MCF 10A (cell line): Measurements from ENCODE around the gene DICER1. TPM values are rescaled to one million over a fixed set of nuclear protein-coding genes. Genes with fewer than 3 reads are reported as not detected.

ENCODE experiments used
- BruUV-seq: library from RNA; stranded (reverse); fragments of 400-500 nt; replicated peaks from 2 replicates; lab custom pipeline; 2021; lab: Mats Ljungman, UMichigan
- CTCF ChIA-PET: fragments of 300-600 bp; sonication (Branson Sonifier 250); formaldehyde crosslinking; extraction: SDS; loops from one replicate; lab custom pipeline; 2021; ENCODE audit warnings: antibody characterized with exemption, inconsistent platforms; lab: Yijun Ruan, JAX
- POLR2A ChIA-PET: fragments of 300-600, 350-650 bp; sonication (Branson Sonifier 250); formaldehyde crosslinking; extraction: SDS; loops from one replicate; lab custom pipeline; 2020; ENCODE audit warnings: antibody characterized with exemption, inconsistent platforms; lab: Yijun Ruan, JAX
- DNase-seq: peaks from one replicate; pipeline ENCODE4 v3.0.0-alpha.2; 2018; ENCODE audit not compliant: unreplicated experiment
- H3K27ac Mint-ChIP-seq: one replicate; pipeline ENCODE4 v1.8.0; 2022; ENCODE audit warnings: mild to moderate bottlenecking, low read depth, mixed read lengths; ENCODE audit not compliant: unreplicated experiment
- H3K27me3 Mint-ChIP-seq: one replicate; pipeline ENCODE4 v1.8.0; 2022; ENCODE audit warnings: mixed read lengths; ENCODE audit not compliant: insufficient read depth, unreplicated experiment
- H3K36me3 Mint-ChIP-seq: one replicate; pipeline ENCODE4 v1.8.0; 2022; ENCODE audit warnings: mild to moderate bottlenecking, moderate library complexity, mixed read lengths; ENCODE audit not compliant: insufficient read depth, unreplicated experiment
- H3K4me1 Mint-ChIP-seq: one replicate; pipeline ENCODE4 v1.8.0; 2022; ENCODE audit warnings: mixed read lengths; ENCODE audit not compliant: insufficient read depth, unreplicated experiment
- H3K4me3 Mint-ChIP-seq: one replicate; pipeline ENCODE4 v1.8.0; 2022; ENCODE audit warnings: mild to moderate bottlenecking, moderate library complexity, mixed read lengths; ENCODE audit not compliant: unreplicated experiment
- H3K9me3 Mint-ChIP-seq: one replicate; pipeline ENCODE4 v1.8.0; 2022; ENCODE audit warnings: mixed read lengths; ENCODE audit not compliant: unreplicated experiment
- intact Hi-C: fragments of 100-400 bp; cut with micrococcal nuclease; formaldehyde crosslinking; loops from 2 replicates; pipeline ENCODE4 v1.14.1; 2022
- total RNA-seq: library from RNA; stranded (reverse); gene quantifications from 2 replicates; pipeline ENCODE4 v1.2.3, GENCODE V29; 2022
- TF ChIP-seq, protein P1 (sequence below): fragments of 200-600 bp; IDR thresholded peaks from one replicate; pipeline ENCODE4 v1.8.0; 2022; ENCODE audit warnings: antibody characterized with exemption, mild to moderate bottlenecking; ENCODE audit not compliant: unreplicated experiment

The DICER1 gene
- total RNA-seq, 1 experiment from 2014 or later, result 35.6 TPM

DNA sequence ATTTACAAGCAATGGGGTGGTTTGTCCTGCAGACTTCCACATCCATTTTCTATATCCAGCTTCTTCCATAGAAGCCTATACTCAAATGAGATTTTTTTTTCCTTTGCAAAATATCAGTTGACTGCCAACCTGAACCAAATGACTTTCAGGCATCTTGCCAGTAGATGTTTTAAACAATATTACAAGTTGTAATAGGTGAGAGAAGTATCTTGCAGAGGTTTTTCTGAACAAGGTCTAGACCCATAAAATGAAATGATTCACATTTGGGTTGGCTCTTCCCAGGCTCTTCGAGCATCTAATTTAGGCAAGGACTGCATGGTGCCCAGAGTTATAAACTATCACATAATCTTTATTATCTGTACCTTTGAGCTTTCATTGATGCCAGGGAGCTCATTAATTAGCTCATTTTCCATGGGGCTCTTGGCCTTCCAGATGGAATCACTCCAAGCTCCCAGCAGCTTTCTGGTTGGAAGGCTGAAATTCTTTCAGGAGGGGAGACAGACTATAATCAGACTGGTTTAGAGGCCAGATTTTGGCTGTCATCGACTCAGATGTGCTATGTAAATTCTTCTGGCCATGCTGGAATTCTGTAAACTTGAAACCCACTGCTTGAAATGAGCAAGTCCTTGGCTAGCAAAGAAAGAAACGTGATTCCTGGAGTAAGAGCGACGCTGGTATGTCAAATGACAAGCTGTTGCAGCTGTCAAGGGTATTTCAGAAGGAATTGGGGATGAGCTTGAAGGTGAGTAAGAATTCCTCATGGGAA lies 32.2 kb upstream of the DICER1 start:
- Mint-ChIP-seq H3K27me3 (no peaks in the 10 kb centered on the region), H3K4me1 (no peaks in the 10 kb centered on the region), H3K27ac (no peak overlapping the region), H3K4me3 (no peak overlapping the region), H3K36me3 (peaks cover 28% of the 10 kb centered on the region), H3K9me3 (peaks cover 16% of the 10 kb centered on the region)
- intact Hi-C loops, result no loop called here
- ChIA-PET CTCF (interaction anchor here (1.7 kb wide), 1 partner anchor 243 kb away, joined by 4 read pairs; no protein-coding TSS in a partner anchor), POLR2A (interaction anchor here (0.8 to 1.3 kb wide), 4 partner anchors 13 to 77 kb away, joined by 3 to 6 read pairs (median 3); no protein-coding TSS in a partner anchor)
- no TSS peak for BruUV-seq
- DNase-seq, result no peak
- TF ChIP-seq, protein P1, sequence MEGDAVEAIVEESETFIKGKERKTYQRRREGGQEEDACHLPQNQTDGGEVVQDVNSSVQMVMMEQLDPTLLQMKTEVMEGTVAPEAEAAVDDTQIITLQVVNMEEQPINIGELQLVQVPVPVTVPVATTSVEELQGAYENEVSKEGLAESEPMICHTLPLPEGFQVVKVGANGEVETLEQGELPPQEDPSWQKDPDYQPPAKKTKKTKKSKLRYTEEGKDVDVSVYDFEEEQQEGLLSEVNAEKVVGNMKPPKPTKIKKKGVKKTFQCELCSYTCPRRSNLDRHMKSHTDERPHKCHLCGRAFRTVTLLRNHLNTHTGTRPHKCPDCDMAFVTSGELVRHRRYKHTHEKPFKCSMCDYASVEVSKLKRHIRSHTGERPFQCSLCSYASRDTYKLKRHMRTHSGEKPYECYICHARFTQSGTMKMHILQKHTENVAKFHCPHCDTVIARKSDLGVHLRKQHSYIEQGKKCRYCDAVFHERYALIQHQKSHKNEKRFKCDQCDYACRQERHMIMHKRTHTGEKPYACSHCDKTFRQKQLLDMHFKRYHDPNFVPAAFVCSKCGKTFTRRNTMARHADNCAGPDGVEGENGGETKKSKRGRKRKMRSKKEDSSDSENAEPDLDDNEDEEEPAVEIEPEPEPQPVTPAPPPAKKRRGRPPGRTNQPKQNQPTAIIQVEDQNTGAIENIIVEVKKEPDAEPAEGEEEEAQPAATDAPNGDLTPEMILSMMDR, result no peak

DNA sequence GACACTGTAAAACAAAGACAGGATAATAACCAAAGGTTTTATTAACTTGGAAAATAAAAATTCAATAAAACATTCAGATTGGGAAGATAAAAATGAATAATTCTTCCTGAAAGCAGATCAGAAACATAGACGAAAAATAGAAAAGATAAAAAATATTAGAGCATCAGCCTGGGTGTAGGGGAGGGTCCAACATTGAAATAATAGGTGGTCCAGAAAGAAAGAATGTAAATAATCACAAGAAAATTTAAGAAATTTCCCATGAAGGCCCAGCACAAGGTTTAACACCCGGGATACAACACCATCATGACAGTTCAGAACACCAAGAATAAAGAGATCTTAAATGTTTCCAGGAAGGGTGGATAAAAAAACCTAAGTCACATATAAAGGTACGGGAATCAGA lies 31.1 kb upstream of the DICER1 start:
- TF ChIP-seq, protein P1, result no peak
- Mint-ChIP-seq H3K4me3 (no peak overlapping the region), H3K27me3 (no peaks in the 10 kb centered on the region), H3K9me3 (peaks cover 16% of the 10 kb centered on the region), H3K4me1 (no peaks in the 10 kb centered on the region), H3K27ac (no peak overlapping the region), H3K36me3 (peaks cover 23% of the 10 kb centered on the region)
- intact Hi-C loops, result no loop called here
- BruUV-seq, result no TSS peak
- DNase-seq, result no peak
- ChIA-PET POLR2A (no interaction called here), CTCF (interaction anchor here (0.6 to 1.7 kb wide), 2 partner anchors 24 to 244 kb away, joined by 3 to 4 read pairs; no protein-coding TSS in a partner anchor)

DNA sequence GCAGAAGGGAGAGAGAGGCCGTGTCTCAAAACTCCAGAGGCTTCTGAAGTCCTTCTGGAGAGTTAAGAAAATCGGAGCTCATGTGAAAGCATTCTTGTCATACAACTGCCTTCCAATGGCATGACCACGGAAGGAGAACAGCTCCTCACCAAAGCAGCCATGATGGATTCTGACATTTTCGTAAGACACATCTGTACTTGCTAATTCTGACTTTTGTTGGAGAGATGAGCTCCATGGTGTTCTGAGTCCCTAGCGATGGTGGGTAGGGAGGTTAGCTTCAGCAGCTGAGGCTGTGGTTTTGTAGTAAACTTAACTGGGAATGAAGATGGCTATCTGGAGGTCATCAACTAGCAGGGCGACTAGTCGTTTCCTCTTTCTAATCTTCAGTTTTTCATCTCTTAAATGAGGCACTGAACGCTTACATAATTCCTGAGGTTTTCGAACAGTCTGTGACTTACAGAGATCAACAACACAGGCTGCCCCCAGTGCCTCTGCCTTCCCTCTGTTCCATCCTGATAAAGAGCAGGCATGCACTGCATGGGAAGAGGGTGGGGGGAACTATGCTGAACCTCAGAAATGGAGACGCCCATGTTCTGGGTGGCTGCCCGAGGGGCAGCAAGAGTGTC lies 28.6 kb upstream of the DICER1 start:
- no peak overlapping the region for H3K4me3 Mint-ChIP-seq
- POLR2A ChIA-PET, result interaction anchor here (1.3 kb wide), 1 partner anchor 9 kb away, joined by 3 read pairs; no protein-coding TSS in a partner anchor
- DNase-seq, result no peak
- no peak overlapping the region for H3K27ac Mint-ChIP-seq
- TF ChIP-seq, protein P1, result no peak
- intact Hi-C loops, result no loop called here
- peaks cover 16% of the 10 kb centered on the region for H3K9me3 Mint-ChIP-seq
- no TSS peak for BruUV-seq
- CTCF ChIA-PET, result interaction anchor here (0.7 to 1.0 kb wide), 2 partner anchors 140 to 497 kb away, joined by 3 read pairs; no protein-coding TSS in a partner anchor
- H3K27me3 Mint-ChIP-seq, result no peaks in the 10 kb centered on the region
- peaks cover 17% of the 10 kb centered on the region for H3K36me3 Mint-ChIP-seq
- H3K4me1 Mint-ChIP-seq, result no peaks in the 10 kb centered on the region
